MM.1S (cell line): ENCODE data around the gene ZNF101.

Experiments used
- CTCF ChIP-seq: fragments of 300-600 bp; sonication (generic); IDR thresholded peaks from 2 replicates; pipeline ENCODE4 v1.5.1; 2016; ENCODE audit warnings: antibody characterized with exemption, low read length, mixed read lengths
- EZH2 ChIP-seq: fragments of 300-600 bp; sonication (generic); optimal IDR thresholded peaks from 2 replicates; pipeline ENCODE3; 2017; ENCODE audit warnings: low read depth, mild to moderate bottlenecking, antibody characterized with exemption, low read length, mixed read lengths

GRCh38 chr19:19633711-19634515 is 34.7 kb upstream of the ZNF101 start:
- TF ChIP-seq CTCF (no peak), EZH2 (no peak)
